Raji (cell line): ENCODE results near the gene ADSS2.

ENCODE experiments used
- POLR2A ChIP-seq: IDR thresholded peaks from 2 replicates; pipeline ENCODE4 v1.6.1; 2011; ENCODE audit warnings: low read depth, low read length, control low read depth; ENCODE audit not compliant: insufficient read depth

Gene ADSS2

GRCh38 chr1:244448279-244449036 is 3.3 kb downstream of the ADSS2 start:
- TF ChIP-seq POLR2A = no peak

DNA sequence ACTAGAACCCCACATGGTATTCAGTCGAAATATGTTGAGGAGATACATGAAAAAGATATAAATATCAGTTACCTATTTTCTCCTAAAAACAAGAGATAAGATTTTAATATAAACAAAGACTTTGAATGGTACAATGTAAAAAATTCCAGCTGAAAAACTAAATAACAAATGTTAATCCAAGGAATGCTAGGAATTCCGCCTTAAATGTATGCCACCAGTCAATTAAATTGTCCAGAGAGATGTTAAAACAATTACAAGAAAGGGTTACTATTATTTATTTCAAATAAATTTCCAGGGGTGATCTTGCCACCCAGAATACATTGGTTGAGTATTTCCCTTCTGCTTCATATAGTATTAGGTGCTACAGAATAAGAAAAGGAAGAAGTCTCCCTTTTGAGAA is 4.2 kb downstream of the ADSS2 start:
- TF ChIP-seq POLR2A = no peak

DNA sequence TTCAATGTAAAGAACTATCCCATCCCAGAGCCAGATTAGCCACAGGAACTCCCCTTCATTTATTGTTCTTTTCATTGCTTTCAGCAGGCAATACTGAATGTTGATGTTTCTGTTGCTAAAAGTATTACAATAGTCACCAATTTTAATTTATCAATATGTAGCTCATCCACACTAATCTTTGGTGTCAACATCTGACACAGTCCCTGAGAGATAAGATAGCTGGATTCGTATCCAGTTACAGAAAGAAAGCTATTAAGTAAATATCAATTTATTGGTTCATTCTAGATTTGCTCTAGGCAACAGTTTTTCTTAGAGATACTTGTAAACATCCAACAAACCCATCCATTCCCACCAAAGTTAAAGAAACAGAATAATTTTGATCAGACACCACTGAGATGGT is 4.7 kb downstream of the ADSS2 start:
- TF ChIP-seq POLR2A = no peak

DNA sequence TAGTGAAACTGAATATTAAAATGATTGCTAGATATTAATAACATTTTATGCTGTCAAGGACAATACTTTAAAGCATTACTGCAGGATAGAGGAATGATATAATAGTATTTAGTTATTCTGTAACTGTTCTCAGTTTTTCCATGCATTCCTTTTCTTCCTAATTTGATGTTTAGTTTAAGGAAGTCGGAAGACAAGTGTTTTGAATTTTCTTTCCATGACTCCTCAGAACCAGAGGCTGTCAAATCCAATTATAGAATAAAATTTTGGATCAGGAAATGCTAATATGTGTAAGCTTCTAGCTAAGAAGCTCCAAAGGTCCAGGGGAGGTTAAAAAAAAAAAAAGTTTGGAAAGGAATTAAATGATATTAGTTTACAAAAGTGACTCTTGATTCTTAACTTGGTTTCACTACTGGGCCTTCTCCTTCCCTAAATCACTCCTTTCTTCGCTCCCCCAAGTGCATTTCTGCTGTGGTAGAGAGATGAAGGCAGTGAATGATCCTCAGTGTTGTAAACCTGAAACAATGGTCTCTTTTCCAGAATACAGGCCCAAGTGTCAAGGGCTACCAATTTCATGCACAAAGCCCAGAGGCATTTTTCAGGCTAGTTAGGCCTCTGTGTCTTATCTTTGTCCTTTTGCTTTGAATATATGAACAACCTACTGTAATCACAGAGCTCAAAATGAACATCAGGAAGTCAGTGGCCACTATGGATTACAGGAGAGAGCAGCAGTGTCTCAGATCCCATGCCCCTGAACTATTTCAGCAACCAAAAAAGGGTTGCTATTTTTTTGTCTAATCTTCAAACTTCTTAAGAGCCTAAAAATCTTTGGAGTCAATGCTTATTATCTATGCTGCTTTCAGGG is 6.2 kb downstream of the ADSS2 start:
- no peak for TF ChIP-seq POLR2A

DNA sequence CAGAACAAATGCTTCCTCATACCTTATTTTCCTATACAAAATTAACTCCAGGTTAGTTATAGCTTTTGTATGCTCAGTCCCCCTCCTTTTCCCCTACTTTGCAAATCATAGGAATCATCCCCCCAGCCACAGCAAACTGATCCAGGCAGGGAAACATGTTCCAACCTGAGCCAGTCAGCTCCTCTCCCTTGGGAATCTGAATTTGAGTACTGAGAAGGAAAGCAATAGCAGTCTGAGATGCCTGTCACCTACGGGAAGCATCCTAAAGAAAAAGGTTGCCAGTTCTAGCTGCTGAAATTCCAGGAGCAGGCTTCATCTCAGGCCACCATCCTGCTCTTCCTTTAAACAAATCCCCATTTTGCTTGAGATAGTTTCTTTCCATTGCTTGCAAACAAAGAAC is 6.9 kb downstream of the ADSS2 start:
- no peak for TF ChIP-seq POLR2A

DNA sequence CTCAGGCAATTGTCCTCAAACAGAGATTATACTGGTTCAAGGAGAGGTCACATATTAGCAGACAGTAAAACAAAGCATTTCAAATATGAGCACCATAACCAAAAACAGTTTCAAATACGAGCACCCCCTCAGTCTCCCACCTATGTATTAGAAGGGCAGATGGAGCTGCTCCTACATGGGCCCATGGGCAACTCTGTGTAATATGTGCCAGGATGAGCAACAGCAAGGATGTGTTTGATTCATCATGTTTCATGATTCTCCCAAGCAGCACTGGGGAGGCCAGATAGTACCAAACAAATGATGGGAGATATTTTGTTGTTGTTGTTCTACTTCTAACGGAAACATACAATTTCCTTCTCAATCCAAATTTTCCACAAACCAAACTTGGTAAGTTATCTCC is 8.9 kb downstream of the ADSS2 start:
- TF ChIP-seq POLR2A = no peak

DNA sequence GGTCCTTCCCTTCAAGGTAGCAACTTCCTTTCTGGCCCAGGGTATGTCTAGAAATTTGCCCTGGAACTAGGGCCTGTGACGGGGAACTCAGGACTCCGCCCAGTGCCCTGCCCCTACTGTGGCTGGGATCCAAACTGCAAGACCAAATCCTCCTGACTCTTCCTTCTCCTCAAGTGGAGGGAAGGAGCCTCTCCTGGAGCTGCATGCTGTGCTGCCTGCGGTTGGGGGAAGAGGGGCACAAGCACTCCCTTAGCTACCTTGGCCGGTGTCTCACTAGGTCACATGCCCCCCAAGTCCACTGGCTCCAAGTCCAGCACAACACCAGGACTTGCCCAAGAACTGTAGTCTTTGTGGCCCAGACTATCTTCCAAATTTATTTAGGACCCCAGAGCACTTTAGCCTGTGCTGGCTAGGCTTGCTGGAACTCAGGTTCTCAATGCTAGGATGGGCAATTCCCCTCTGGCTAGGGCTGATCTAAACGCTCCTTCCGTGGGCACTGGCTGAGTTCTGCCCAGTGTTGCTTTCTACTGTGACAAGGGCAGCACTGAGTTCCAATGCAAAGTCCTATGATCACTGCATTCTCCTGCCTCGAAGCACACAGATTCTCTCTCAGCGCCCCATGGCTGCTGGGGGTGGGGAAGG is 12.2 kb downstream of the ADSS2 start:
- no peak for TF ChIP-seq POLR2A

DNA sequence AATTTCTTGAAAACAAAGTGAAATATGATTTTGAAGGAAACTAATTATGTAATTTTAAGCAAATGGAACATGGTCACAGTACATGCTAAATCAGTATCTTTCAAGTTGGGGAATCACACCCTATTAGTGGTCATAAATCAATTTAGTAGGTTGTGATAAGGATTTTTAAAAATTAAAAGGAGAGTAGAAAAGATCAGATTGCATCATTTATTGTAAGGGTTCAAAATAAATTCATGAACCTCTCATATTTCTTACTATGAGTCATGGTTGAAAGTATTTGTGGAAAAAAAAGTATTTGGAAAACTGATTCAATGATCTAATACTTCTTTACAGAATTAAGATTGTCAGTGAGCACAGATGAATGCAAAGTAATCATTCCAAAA is 14.6 kb downstream of the ADSS2 start:
- no peak for TF ChIP-seq POLR2A

DNA sequence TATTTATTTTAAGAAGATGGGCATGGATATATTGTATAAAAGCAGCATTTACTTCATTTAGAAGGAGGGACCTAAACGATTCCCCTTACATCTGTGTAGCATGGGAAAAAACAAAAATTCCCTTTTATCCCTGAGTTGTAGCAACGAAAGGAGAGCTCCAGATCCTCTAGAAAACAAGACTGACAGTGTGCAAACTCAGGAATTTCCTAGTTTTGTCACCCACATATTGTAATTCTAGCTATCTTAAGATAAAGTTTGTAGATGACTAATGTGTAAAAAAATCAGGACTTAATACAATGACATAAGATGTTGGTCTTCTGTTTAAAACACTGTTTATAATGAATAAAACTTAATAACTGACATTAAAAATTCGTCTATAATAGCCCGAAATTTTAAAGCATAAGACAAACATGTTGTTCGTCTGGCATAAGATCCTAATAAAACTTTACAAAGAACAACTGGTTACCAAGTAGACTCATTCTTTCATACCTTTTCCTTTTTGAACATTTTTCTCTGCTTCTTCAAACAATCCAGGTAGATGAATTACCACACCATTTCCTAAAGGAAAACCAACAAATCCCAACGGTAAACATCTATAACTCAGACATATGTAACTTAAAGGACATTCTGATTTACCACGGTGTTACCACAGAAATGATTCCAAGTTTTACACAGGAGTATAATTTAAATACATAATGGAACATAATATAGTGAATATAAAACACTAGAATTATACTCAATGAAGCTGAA is 15.2 kb downstream of the ADSS2 start:
- no peak for TF ChIP-seq POLR2A

- TF ChIP-seq POLR2A = no peak
Observed at GRCh38 chr1:244435562-244436205, 16.0 kb downstream of the ADSS2 start.

- TF ChIP-seq POLR2A = no peak
Observed at GRCh38 chr1:244431166-244431565, 20.5 kb downstream of the ADSS2 start.

DNA sequence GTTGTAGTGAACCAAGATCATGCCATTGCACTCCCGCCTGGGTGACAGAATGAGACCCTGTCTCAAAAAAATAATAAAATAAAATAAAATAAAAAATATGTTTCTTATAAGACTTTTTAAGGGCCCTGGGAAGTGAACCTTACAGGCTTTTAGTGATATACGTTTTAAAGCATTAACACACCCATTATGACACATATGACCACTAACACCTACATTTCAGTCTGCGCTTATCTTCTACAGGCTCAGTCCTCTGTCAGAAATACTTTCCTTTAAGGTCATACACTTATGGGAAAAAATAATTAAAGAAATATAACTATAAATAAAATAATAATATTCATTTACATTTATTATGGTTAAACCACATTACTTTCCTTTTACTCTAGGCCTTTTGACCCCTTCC is 21.9 kb downstream of the ADSS2 start:
- no peak for TF ChIP-seq POLR2A

DNA sequence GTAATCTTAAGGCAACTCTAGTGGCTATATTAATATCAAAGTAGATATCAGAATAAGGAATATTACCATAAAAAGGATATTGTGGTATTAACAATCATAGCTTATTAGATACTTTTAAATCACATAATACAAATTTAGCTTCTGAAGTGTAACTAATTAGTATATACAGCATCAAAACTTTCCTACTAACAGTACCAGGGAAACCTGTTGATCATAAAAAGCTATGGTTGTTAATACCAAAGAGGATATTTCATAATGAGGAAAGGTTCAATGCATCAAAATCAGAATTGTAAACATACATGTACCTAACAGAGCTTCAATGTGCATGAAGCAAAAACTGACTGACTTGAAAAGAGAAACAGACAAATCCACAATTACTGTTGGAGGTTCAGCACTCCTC is 24.1 kb downstream of the ADSS2 start:
- TF ChIP-seq POLR2A = no peak

GRCh38 chr1:244424649-244425334 is 26.9 kb downstream of the ADSS2 start:
- TF ChIP-seq POLR2A = no peak
